AG09309 (cell line): ENCODE measurements around the gene PTMA.

Source experiments
- DNase-seq: peaks from one replicate; pipeline ENCODE4 v3.0.0-alpha.2; 2010; ENCODE audit warnings: low read depth
- H3K4me3 ChIP-seq: 2 replicates; pipeline ENCODE4 v1.5.1; 2011; ENCODE audit warnings: mild to moderate bottlenecking, low read depth, low read length, moderate library complexity; ENCODE audit not compliant: control insufficient read depth
- TF ChIP-seq, protein P1 (sequence below): IDR thresholded peaks from 2 replicates; pipeline ENCODE4 v1.5.1; 2011; ENCODE audit warnings: mild to moderate bottlenecking, low read depth, low read length, inconsistent platforms; ENCODE audit not compliant: insufficient read depth, control insufficient read depth; ENCODE audit errors: missing control alignments

The PTMA gene

GRCh38 chr2:231687961-231688360 lies 20.4 kb upstream of the PTMA start:
- TF ChIP-seq, protein P1, sequence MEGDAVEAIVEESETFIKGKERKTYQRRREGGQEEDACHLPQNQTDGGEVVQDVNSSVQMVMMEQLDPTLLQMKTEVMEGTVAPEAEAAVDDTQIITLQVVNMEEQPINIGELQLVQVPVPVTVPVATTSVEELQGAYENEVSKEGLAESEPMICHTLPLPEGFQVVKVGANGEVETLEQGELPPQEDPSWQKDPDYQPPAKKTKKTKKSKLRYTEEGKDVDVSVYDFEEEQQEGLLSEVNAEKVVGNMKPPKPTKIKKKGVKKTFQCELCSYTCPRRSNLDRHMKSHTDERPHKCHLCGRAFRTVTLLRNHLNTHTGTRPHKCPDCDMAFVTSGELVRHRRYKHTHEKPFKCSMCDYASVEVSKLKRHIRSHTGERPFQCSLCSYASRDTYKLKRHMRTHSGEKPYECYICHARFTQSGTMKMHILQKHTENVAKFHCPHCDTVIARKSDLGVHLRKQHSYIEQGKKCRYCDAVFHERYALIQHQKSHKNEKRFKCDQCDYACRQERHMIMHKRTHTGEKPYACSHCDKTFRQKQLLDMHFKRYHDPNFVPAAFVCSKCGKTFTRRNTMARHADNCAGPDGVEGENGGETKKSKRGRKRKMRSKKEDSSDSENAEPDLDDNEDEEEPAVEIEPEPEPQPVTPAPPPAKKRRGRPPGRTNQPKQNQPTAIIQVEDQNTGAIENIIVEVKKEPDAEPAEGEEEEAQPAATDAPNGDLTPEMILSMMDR = no peak
- H3K4me3 ChIP-seq = no peak overlapping the region
- no peak for DNase-seq

DNA sequence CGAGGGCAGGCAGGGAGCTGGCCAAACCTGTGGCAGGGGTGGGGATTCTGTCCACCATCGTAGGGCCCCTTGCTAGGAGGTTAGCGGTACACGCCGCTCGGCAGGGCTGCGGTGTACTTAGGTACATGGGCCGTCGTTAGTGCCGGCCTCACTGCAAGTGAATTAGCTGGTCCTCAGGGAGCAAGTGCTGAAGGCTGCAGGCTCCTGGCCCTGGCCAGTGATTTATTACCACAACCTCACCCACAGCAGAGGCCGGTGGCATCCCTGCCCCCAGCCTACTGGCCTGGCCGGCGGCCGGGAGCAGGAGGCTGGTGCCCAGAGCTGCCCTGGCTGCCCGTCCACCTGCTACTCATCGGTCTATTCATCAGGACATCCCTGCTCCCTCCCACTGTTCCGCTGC lies 19.6 kb upstream of the PTMA start:
- DNase-seq = no peak
- H3K4me3 ChIP-seq = no peak overlapping the region
- TF ChIP-seq, protein P1 = no peak

DNA sequence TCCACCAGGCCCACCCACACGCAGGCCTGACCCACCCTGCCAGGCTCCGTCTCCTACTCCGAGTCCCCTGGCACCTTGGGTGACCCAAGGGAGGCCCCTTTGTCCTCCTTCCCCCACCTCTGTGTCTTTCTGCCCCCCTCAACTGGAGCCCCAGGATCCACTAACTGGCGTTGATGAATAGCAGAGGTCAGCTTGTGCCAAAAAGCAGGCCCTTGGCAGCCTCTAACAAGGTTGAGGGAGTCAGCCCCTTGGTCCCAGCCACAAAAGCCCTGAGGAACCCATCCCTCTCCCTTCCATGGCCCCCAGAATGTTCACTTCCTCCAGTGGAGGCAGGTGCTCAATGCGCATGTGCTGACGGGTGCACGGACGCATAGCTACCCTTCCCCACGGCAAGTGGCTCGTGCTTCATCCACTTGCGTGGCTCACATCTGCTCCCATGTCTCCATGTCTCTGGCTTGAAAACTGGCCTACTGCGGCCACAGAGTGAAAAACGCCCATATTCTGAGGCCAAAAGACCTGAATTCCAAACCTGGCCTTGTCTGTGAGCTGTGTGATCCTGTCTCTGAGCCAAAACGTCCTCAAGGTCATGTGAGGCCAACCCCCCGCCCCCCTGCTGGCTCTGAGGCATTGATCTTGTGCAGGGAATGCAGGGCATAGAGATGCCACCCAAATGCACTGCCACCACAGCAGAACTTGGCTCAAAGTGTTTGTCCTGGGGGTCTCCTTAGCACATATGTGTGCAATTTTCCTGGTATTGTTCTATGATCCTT lies 19.0 kb upstream of the PTMA start:
- no peak overlapping the region for H3K4me3 ChIP-seq
- TF ChIP-seq, protein P1 = no peak
- DNase-seq = no peak

GRCh38 chr2:231691251-231691772 lies 17.0 kb upstream of the PTMA start:
- DNase-seq = no peak
- H3K4me3 ChIP-seq = no peak overlapping the region
- TF ChIP-seq, protein P1 = no peak

GRCh38 chr2:231692847-231693246 lies 15.5 kb upstream of the PTMA start:
- no peak for DNase-seq
- no peak overlapping the region for H3K4me3 ChIP-seq
- TF ChIP-seq, protein P1 = no peak

- no peak overlapping the region for H3K4me3 ChIP-seq
- TF ChIP-seq, protein P1 = no peak
- no peak for DNase-seq
These were observed 14.4 kb upstream of the PTMA start for GRCh38 chr2:231693956-231694355.

DNA sequence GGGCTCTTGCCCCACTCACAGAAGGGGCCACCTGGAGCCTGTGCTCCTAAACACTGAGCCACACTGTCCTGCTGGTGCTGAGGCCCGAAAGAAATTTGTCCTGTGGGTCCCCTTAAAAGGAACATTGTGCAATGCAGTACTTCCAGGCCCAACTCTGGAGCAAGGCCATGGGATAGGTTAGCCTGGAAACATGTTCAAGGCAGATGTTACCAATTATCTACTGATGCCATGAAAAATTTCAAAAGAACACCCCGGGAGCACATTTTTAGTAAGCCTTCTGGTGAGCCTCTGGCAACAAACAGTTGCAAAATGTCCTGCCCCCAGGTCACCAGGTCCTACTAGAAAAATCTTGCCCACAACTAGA lies 12.3 kb upstream of the PTMA start:
- H3K4me3 ChIP-seq = no peak overlapping the region
- TF ChIP-seq, protein P1 = no peak
- peak; percentile 79 for DNase-seq
